Endodermal cell (in vitro differentiated cells): ENCODE data around the gene ELMO1. TPM values are rescaled to one million over a fixed set of nuclear protein-coding genes. Genes with fewer than 3 reads are reported as not detected.

Source experiments
- DNase-seq: peaks from one replicate; pipeline ENCODE4 v3.0.0-alpha.2; 2017
- H3K27ac ChIP-seq: 2 replicates; pipeline ENCODE4 v1.5.1; 2013; ENCODE audit warnings: mild to moderate bottlenecking, low read depth, low read length, moderate library complexity
- H3K27me3 ChIP-seq: 2 replicates; pipeline ENCODE4 v1.6.1; 2013; ENCODE audit warnings: mild to moderate bottlenecking, low read length, moderate library complexity; ENCODE audit not compliant: insufficient read depth, control insufficient read depth, poor library complexity, severe bottlenecking
- H3K36me3 ChIP-seq: 2 replicates; pipeline ENCODE4 v1.7.0; 2013; ENCODE audit warnings: mild to moderate bottlenecking, low read length, moderate library complexity; ENCODE audit not compliant: control insufficient read depth, insufficient read depth
- H3K4me1 ChIP-seq: one replicate; pipeline ENCODE4 v1.7.0; 2013; ENCODE audit warnings: low read length; ENCODE audit not compliant: control insufficient read depth, insufficient read depth
- H3K4me3 ChIP-seq: 2 replicates; pipeline ENCODE4 v1.5.1; 2013; ENCODE audit warnings: mild to moderate bottlenecking, low read length, moderate library complexity
- H3K9ac ChIP-seq: 2 replicates; pipeline ENCODE4 v1.6.1; 2013; ENCODE audit warnings: mild to moderate bottlenecking, low read length, moderate library complexity; ENCODE audit not compliant: poor library complexity, severe bottlenecking; ENCODE audit errors: extremely low read depth
- H3K9me3 ChIP-seq: 2 replicates; pipeline ENCODE4 v1.6.1; 2013; ENCODE audit warnings: mild to moderate bottlenecking, low read length, moderate library complexity; ENCODE audit not compliant: control insufficient read depth
- H3K27ac Mint-ChIP-seq: 2 replicates; pipeline ENCODE4 v1.8.0; 2020; ENCODE audit warnings: mixed read lengths
- H3K27me3 Mint-ChIP-seq: 2 replicates; pipeline ENCODE4 v1.8.0; 2021; ENCODE audit warnings: mild to moderate bottlenecking, mixed read lengths; ENCODE audit not compliant: insufficient read depth
- H3K36me3 Mint-ChIP-seq: 2 replicates; pipeline ENCODE4 v1.8.0; 2020; ENCODE audit warnings: low read depth, mixed read lengths
- H3K4me1 Mint-ChIP-seq: 2 replicates; pipeline ENCODE4 v1.8.0; 2020; ENCODE audit warnings: mixed read lengths
- H3K4me3 Mint-ChIP-seq: 2 replicates; pipeline ENCODE4 v1.8.0; 2020; ENCODE audit warnings: mild to moderate bottlenecking, moderate library complexity, mixed read lengths
- H3K9me3 Mint-ChIP-seq: 2 replicates; pipeline ENCODE4 v1.8.0; 2020; ENCODE audit warnings: mild to moderate bottlenecking, mixed read lengths
- CTCF ChIP-seq: fragments of 200-600 bp; sonication (generic); conservative IDR thresholded peaks from 2 replicates; pipeline ENCODE4 v1.5.0; 2021; ENCODE audit warnings: antibody characterized with exemption, mild to moderate bottlenecking
- WGBS, 2 experiments: methylation state at CpG; one replicate each; pipeline versions ENCODE4 v1.1.5 to v1.1.7; 2013; ENCODE audit warnings: missing lambda C conversion rate in 2 of 2, mixed read lengths in 1 of 2; ENCODE audit not compliant: insufficient coverage in 1 of 2, insufficient read length in 1 of 2; 5-methylcytosine and 5-hydroxymethylcytosine counted together
- total RNA-seq, 2 donors: library from RNA; stranded (reverse); fragmentation: NEBNext Ultra II Directional in 1 of 2; extraction: Animal tissue kit (Norgen Biotek cat#: 25700) in 1 of 2; gene quantifications; 2 replicates in 1 of 2; 3 replicates in 1 of 2; pipeline ENCODE4 v1.2.1, GENCODE V29; 2021

ELMO1 gene
- total RNA-seq, 2 donors from 2014 or later: 120 to 131 TPM

- H3K4me3 ChIP-seq: no peak overlapping the region
- no peaks in the 10 kb centered on the region for H3K27me3 ChIP-seq
- 91 to 95% methylated on average over 5 to 6 of the region's 6 CpGs for WGBS, 2 experiments
- no peak for TF ChIP-seq CTCF
- no peaks in the 10 kb centered on the region for H3K9me3 ChIP-seq
- Mint-ChIP-seq H3K4me3 (no peak overlapping the region), H3K36me3 (peaks cover 45% of the 10 kb centered on the region), H3K4me1 (peaks cover 20% of the 10 kb centered on the region), H3K27me3 (no peaks in the 10 kb centered on the region), H3K9me3 (no peaks in the 10 kb centered on the region), H3K27ac (no peak overlapping the region)
- H3K4me1 ChIP-seq: no peaks in the 10 kb centered on the region
- H3K27ac ChIP-seq: no peak overlapping the region
- H3K36me3 ChIP-seq: peaks cover 54% of the 10 kb centered on the region
- no peak for DNase-seq
- no peak overlapping the region for H3K9ac ChIP-seq
Observed at GRCh38 chr7:37428681-37429434, 19.8 kb downstream of the ELMO1 start.

- DNase-seq: no peak
- H3K9ac ChIP-seq: no peak overlapping the region
- 95 to 100% methylated on average over 1 to 2 of the region's 2 CpGs for WGBS, 2 experiments
- Mint-ChIP-seq H3K36me3 (peaks cover 43% of the 10 kb centered on the region), H3K27me3 (no peaks in the 10 kb centered on the region), H3K27ac (no peak overlapping the region), H3K4me3 (no peak overlapping the region), H3K9me3 (no peaks in the 10 kb centered on the region), H3K4me1 (peaks cover 9% of the 10 kb centered on the region)
- no peak overlapping the region for H3K4me3 ChIP-seq
- no peaks in the 10 kb centered on the region for H3K9me3 ChIP-seq
- peaks cover 52% of the 10 kb centered on the region for H3K36me3 ChIP-seq
- no peak for TF ChIP-seq CTCF
- H3K27ac ChIP-seq: peak overlapping the region; percentile 40
- no peaks in the 10 kb centered on the region for H3K27me3 ChIP-seq
- H3K4me1 ChIP-seq: peaks cover 2% of the 10 kb centered on the region
Observed at GRCh38 chr7:37427276-37427940, 21.3 kb downstream of the ELMO1 start.

GRCh38 chr7:37425498-37425897, 23.2 kb downstream of the ELMO1 start:
- Histone ChIP-seq H3K27ac (no peak overlapping the region), H3K9ac (no peak overlapping the region), H3K27me3 (no peaks in the 10 kb centered on the region), H3K4me1 (peaks cover 6% of the 10 kb centered on the region), H3K36me3 (peaks cover 48% of the 10 kb centered on the region), H3K9me3 (no peaks in the 10 kb centered on the region), H3K4me3 (no peak overlapping the region)
- Mint-ChIP-seq H3K9me3 (no peaks in the 10 kb centered on the region), H3K4me3 (no peak overlapping the region), H3K4me1 (peaks cover 20% of the 10 kb centered on the region), H3K27me3 (no peaks in the 10 kb centered on the region), H3K27ac (no peak overlapping the region), H3K36me3 (peaks cover 35% of the 10 kb centered on the region)
- no peak for DNase-seq
- WGBS, 2 experiments: 73 to 95% methylated on average over 4 to 5 of the region's 5 CpGs
- TF ChIP-seq CTCF: no peak
